ENCODE data around the gene CD99L2. TPM values are rescaled to one million over a fixed set of nuclear protein-coding genes. Genes with fewer than 3 reads are reported as not detected.

Gene CD99L2
- total RNA-seq, 4 donors from 2014 or later, result 49.7 to 78.7 (median 58.1) TPM

- ATAC-seq (ENCODE audit: low FRiP score) (no peak), DNase-seq (ENCODE audit: low spot score) (no peak)
- no peak for TF ChIP-seq CTCF (IDR thresholded peaks at IDR 0.05)
Measured at GRCh38 chrX:150761819-150762216, 136.7 kb downstream of the CD99L2 start.

- no peak for TF ChIP-seq CTCF (IDR thresholded peaks at IDR 0.05)
- no peak for DNase-seq (ENCODE audit: low spot score)
- no peak for ATAC-seq (ENCODE audit: low FRiP score)
Measured at GRCh38 chrX:150761176-150761818, 137.2 kb downstream of the CD99L2 start.

GRCh38 chrX:150759568-150760416 is 138.7 kb downstream of the CD99L2 start:
- TF ChIP-seq CTCF (IDR thresholded peaks at IDR 0.05), result no peak
- no peak for DNase-seq (ENCODE audit: low spot score)
- ATAC-seq (ENCODE audit: low FRiP score), result no peak

- no peak for ATAC-seq (ENCODE audit: low FRiP score)
- no peak for TF ChIP-seq CTCF (IDR thresholded peaks at IDR 0.05)
Measured at GRCh38 chrX:150757371-150757770, 141.1 kb downstream of the CD99L2 start.

GRCh38 chrX:150753968-150754367 is 144.5 kb downstream of the CD99L2 start:
- no peak for DNase-seq (ENCODE audit: low spot score)
- no peak for ATAC-seq (ENCODE audit: low FRiP score)
- TF ChIP-seq CTCF (IDR thresholded peaks at IDR 0.05), result no peak

More at GRCh38 chrX:150757371-150757770, 141.1 kb downstream of the CD99L2 start:
- DNase-seq (ENCODE audit: low spot score), result no peak

- DNase-seq (ENCODE audit: low spot score) (no peak), ATAC-seq (ENCODE audit: low FRiP score) (no peak)
- TF ChIP-seq CTCF (IDR thresholded peaks at IDR 0.05), result no peak
Measured at GRCh38 chrX:150753357-150753756, 145.1 kb downstream of the CD99L2 start.

All from omental fat pad (tissue), 4 donors.